SH-SY5Y (cell line): ENCODE measurements around the gene NFATC2.

Experiments
- GATA2 ChIP-seq: IDR thresholded peaks from 2 replicates; pipeline ENCODE4 v1.6.1; 2011; ENCODE audit warnings: mild to moderate bottlenecking, low read depth, low read length
- GATA3 ChIP-seq: IDR thresholded peaks from 2 replicates; pipeline ENCODE4 v1.6.1; 2011; ENCODE audit warnings: low read depth, mild to moderate bottlenecking, low read length, moderate library complexity

DNA sequence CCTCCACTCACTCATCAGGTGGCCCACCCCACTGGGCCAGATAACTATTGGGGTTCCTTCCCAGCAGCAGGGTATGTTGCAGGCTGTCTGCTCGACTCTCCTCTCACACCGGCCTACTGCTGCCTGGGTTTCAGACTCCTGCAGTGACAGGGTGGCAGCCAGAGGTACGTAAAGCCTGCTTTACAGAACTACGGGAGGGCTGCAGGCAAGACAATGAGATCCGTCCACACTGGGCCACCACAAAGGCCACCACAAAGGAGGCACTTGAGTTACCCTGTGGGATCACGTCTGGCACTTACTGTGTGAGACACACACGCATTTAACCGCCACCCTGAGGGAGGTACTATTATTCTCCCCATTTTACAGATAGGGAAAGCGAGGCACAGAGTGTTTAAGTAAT lies 78.5 kb downstream of the NFATC2 start:
- TF ChIP-seq GATA2: no peak
- TF ChIP-seq GATA3: no peak
